LHCN-M2 (cell line): Measurements from ENCODE around the gene TP53TG3E. TPM values are rescaled to one million over a fixed set of nuclear protein-coding genes. Genes with fewer than 3 reads are reported as not detected.
"Not testable (repeated sequence)": the region's sequence is repeated elsewhere in the genome, so short reads cannot be mapped to it uniquely, and the experiment has no call there.

Source experiments
- DNase-seq: peaks from one replicate; pipeline ENCODE4 v3.0.0-alpha.2; 2012; ENCODE audit warnings: low read depth
- polyA plus RNA-seq: library from polyadenylated mRNA; unstranded; fragments of >200 nt; gene quantifications from one replicate; pipeline ENCODE4 v1.2.1, GENCODE V29; 2012; ENCODE audit warnings: missing spikeins
- total RNA-seq: library from RNA; depleted of rRNA; stranded (reverse); fragments of >200 nt; gene quantifications from 2 replicates; pipeline ENCODE4 v1.2.3, GENCODE V29; 2014; rRNA removed

TP53TG3E gene, protein sequence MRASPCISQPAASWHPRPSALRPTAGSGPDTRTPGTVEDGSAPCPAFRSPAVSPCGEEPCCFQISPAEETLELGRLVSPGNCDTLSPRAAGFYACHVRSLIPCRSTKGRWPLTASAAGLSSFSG
- not detected in 2 replicates for total RNA-seq
- polyA plus RNA-seq, result 0.09 TPM

DNA sequence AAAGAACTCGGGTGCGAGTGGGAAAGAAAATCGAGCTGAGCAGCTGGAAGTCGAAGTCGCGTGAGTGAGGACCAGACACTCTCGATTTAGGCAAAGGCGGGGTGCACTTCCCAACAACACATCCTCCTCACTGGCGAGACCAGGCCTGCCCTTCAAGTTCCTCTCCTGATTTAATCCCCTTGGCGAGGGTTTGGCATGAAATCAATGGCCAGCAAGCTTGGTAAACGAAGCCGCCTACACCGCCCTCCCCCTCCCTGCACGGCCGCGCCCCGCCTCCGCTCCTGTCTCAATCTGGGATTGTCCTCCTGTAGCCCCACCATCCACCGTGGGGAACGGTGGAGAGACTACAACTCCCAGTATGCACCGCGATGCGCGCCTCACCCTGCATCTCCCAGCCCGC, at the start of gene TP53TG3E:
TSS of gene TP53TG3E (plus strand) at position 301 of the 400 bp plus-strand sequence. CDS start at position 369, 68 bp downstream.
- not testable (repeated sequence) for DNase-seq

DNA sequence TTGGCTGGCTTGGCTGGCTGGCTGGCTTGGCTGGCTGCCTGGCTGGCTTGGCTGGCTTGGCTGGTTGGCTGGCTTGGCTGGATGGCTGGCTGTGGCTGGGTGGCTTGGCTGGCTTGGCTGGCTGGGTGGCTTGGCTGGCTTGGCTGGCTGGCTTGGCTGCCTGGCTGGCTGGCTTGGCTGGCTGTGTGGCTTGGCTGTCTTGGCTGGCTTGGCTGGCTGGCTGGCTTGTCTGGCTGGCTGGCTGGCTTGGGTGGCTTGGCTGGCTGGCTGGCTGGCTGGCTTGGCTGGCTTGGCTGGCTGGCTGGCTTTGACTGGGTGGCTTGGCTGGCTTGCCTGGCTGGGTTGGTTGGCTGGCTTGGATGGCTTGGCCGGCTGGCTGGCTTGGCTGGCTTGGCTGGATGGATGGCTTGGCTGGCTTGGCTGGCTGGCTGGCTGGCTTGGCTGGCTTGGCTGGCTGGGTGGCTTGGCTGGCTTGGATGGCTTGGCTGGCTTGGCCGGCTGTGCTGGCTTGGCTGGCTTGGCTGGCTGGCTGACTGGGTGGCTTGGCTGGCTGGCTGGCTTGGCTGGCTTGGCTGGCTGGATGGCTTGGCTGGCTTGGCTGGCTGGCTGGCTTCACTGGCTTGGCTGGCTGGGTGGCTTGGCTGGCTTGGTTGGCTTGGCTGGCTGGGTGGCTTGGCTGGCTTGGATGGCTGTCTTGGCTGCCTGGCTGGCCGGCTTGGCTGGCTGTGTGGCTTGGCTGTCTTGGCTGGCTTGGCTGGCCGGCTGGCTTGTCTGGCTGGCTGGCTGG, 32.3 kb downstream of the TP53TG3E start:
- DNase-seq, result not testable (repeated sequence)

DNA sequence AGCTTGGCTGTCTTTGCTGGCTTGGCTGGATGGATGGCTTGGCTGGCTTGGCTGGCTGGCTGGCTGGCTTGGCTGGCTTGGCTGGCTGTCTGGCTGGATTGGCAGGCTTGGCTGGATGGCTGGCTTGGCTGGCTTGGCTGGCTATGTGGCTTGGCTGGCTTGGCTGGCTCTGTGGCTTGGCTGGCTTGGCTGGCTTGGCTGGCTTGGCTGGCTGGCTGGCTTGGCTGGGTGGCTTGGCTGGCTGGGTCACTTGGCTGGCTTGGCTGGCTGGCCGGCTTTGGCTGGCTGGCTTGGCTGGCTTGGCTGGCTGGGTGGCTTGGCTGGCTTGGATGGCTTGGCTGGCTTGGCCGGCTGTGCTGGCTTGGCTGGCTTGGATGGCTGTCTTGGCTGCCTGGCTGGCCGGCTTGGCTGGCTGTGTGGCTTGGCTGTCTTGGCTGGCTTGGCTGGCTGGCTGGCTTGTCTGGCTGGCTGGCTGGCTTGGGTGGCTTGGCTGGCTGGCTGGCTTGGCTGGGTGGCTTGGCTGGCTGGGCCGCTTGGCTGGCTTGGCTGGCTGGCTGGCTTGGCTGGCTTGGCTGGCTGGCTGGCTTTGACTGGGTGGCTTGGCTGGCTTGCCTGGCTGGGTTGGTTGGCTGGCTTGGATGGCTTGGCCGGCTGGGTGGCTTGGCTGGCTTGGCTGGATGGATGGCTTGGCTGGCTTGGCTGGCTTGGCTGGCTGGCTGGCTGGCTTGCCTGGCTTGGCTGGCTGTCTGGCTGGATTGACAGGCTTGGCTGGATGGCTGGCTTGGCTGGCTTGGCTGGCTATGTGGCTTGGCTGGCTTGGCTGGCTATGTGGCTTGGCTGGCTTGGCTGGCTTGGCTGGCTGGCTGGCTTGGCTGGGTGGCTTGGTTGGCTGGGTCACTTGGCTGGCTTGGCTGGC, 33.8 kb downstream of the TP53TG3E start:
- not testable (repeated sequence) for DNase-seq

DNA sequence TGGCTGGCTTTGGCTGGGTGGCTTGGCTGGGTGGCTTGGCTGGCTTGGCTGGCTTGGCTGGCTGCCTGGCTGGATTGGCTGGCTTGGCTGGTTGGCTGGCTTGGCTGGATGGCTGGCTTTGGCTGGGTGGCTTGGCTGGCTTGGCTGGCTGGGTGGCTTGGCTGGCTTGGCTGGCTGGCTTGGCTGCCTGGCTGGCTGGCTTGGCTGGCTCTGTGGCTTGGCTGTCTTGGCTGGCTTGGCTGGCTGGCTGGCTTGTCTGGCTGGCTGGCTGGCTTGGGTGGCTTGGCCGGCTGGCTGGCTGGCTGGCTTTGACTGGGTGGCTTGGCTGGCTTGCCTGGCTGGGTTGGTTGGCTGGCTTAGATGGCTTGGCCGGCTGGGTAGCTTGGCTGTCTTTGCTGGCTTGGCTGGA, 34.4 kb downstream of the TP53TG3E start:
- not testable (repeated sequence) for DNase-seq

DNA sequence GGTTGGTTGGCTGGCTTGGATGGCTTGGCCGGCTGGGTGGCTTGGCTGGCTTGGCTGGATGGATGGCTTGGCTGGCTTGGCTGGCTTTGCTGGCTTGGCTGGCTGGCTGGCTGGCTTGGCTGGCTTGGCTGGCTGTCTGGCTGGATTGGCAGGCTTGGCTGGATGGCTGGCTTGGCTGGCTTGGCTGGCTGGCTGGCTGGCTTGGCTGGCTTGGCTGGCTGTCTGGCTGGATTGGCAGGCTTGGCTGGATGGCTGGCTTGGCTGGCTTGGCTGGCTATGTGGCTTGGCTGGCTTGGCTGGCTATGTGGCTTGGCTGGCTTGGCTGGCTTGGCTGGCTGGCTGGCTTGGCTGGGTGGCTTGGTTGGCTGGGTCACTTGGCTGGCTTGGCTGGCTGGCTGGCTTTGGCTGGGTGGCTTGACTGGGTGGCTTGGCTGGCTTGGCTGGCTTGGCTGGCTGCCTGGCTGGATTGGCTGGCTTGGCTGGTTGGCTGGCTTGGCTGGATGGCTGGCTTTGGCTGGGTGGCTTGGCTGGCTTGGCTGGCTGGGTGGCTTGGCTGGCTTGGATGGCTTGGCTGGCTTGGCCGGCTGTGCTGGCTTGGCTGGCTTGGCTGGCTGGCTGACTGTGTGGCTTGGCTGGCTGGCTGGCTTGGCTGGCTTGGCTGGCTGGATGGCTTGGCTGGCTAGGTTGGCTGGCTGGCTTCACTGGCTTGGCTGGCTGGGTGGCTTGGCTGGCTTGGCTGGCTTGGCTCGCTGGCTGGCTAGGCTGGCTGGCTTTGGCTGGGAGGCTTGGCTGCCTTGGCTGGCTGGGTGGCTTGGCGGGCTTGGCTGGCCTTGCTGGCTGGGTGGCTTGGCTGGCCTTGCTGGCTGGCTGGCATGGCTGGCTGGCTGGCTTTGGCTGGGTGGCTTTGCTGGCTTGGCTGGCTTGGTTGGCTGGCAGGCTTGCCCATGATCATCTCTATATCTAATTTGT, 35.3 kb downstream of the TP53TG3E start:
- DNase-seq, result not testable (repeated sequence)

Other genes starting within 250 kb of the TP53TG3E start
- gene TP53TG3C, start 110.1 kb upstream of the TP53TG3E start, total RNA-seq, result 1.1 TPM in 1 of 2 replicates, not detected in the other
- gene TP53TG3B, start 56.5 kb downstream of the TP53TG3E start, total RNA-seq, result not detected in 2 replicates
- not detected in 2 replicates for gene TP53TG3F, start 155.3 kb downstream of the TP53TG3E start, total RNA-seq